ENCODE results near the gene WDFY2.

GRCh38 chr13:51796546-51796945 lies 212.3 kb downstream of the WDFY2 start:
- no peak for TF ChIP-seq POLR2A (IDR thresholded peaks at IDR 0.05)
- no peak for TF ChIP-seq CTCF (IDR thresholded peaks at IDR 0.05)
